Ascending aorta (tissue), 2 donors: ENCODE data around the gene ADAM21. TPM values are rescaled to one million over a fixed set of nuclear protein-coding genes. Genes with fewer than 3 reads are reported as not detected.
"Not testable (repeated sequence)": the region's sequence is repeated elsewhere in the genome, so short reads cannot be mapped to it uniquely, and the experiment has no call there.

Experiments used
- DNase-seq, 2 donors: peaks; one replicate each; pipeline ENCODE4 v3.0.0-alpha.2; 2019; ENCODE audit warnings: low spot score in 2 of 2
- H3K27ac ChIP-seq, 2 donors: fragments of 200-600 bp; sonication (generic); one replicate each; pipeline ENCODE4 v1.5.1; 2016 to 2017; ENCODE audit warnings: mild to moderate bottlenecking in 1 of 2
- H3K27me3 ChIP-seq: fragments of 200-600 bp; sonication (generic); one replicate; pipeline ENCODE4 v1.5.1; 2017
- H3K36me3 ChIP-seq, 2 donors: fragments of 200-600 bp; sonication (generic); one replicate each; pipeline ENCODE4 v1.5.1; 2016
- H3K4me1 ChIP-seq, 2 donors: fragments of 200-600 bp; sonication (generic); one replicate each; pipeline ENCODE4 v1.5.1; 2016 to 2017; ENCODE audit warnings: mild to moderate bottlenecking in 1 of 2
- H3K4me3 ChIP-seq, 2 donors: fragments of 200-600 bp; sonication (generic); one replicate each; pipeline ENCODE4 v1.5.1; 2016 to 2017; ENCODE audit warnings: mild to moderate bottlenecking in 1 of 2
- H3K9me3 ChIP-seq, 2 donors: fragments of 200-600 bp; sonication (generic); one replicate each; pipeline ENCODE4 v1.5.1; 2016
- intact Hi-C: fragments of 100-400 bp; cut with DNase I; formaldehyde crosslinking; loops from one replicate; pipeline ENCODE4 v1.15.1; 2023
- total RNA-seq: library from RNA; depleted of rRNA; stranded (reverse); fragments of >200 nt; gene quantifications from one replicate; pipeline ENCODE4 v1.1.0, GENCODE V29; 2016
- TF ChIP-seq, protein P1 (sequence below), 3 experiments: fragments of 200-600 bp in 2 of 3; fragments of 450-650 bp in 1 of 3; sonication (generic) in 2 of 3; IDR thresholded peaks; one replicate each; pipeline ENCODE4 v1.5.1; 2016 to 2019; ENCODE audit warnings: antibody characterized with exemption in 3 of 3, mild to moderate bottlenecking in 1 of 3, moderate library complexity in 1 of 3

ADAM21 gene
- total RNA-seq, 1 donor from 2014 or later, result 0.11 TPM

DNA sequence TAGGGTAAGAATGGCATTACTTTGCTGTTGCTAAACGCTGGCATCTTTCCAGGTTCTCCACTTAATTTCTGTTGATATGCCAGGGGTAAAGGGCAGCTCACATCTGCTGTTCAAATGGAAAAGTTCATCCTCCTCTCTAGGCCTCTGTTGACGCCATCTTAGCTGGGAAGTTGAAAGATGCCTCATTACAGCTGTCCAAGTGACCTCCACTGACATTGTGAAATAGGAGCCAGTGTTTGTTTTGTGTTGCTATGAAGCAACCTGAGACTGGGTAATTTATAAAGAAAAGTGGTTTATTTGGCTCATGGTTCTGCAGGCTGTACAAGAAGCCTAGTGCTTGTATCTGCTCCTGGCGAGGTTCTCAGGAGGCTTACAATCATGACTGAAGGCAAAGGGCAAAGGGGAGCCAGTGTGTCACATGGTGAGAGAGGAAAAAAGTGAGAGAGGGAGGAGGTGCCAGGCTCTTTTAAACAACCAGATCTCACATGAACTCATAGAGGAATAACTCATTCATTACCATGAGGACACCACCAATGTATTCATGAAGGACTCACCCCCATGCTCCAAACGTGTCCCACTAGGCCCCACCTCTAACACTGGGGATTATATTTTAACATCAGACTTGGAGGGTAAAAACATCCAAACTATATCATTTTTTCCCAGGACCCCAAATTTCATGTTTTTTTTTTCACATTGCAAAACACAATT lies 3.2 kb upstream of the ADAM21 start:
- Histone ChIP-seq H3K36me3 (peaks cover 0 to 7% of the 10 kb centered on the region in 2 donors), H3K4me1 (no peaks in the 10 kb centered on the region), H3K9me3 (peaks cover 0 to 10% of the 10 kb centered on the region in 2 donors), H3K27ac (no peak overlapping the region), H3K27me3 (no peaks in the 10 kb centered on the region), H3K4me3 (no peak overlapping the region)
- TF ChIP-seq, protein P1, sequence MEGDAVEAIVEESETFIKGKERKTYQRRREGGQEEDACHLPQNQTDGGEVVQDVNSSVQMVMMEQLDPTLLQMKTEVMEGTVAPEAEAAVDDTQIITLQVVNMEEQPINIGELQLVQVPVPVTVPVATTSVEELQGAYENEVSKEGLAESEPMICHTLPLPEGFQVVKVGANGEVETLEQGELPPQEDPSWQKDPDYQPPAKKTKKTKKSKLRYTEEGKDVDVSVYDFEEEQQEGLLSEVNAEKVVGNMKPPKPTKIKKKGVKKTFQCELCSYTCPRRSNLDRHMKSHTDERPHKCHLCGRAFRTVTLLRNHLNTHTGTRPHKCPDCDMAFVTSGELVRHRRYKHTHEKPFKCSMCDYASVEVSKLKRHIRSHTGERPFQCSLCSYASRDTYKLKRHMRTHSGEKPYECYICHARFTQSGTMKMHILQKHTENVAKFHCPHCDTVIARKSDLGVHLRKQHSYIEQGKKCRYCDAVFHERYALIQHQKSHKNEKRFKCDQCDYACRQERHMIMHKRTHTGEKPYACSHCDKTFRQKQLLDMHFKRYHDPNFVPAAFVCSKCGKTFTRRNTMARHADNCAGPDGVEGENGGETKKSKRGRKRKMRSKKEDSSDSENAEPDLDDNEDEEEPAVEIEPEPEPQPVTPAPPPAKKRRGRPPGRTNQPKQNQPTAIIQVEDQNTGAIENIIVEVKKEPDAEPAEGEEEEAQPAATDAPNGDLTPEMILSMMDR (IDR thresholded peaks at IDR 0.05), result no peak
- no peak for DNase-seq
- intact Hi-C loops, result no loop called here

DNA sequence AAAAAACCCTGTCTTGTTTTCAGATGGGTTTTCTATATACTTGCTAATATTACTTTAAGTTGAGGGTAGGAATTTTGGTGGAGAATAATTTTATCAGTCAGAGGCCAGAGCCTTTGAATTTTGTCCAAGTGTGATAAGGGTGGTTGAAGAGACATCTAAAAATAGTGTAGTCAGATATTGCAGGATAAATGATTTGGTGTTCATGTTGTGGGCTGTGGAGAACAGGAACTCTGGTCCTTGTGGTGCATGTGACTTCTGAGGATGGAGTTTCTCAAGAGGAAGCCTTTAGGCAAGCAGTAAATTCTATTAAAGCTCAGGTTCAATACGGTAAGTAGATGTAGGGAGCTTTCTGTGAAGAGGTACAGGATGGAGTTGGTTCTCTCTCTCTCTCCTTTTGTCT lies 2.8 kb downstream of the ADAM21 start:
- TF ChIP-seq, protein P1 (IDR thresholded peaks at IDR 0.05), result no peak
- Histone ChIP-seq H3K27me3 (no peaks in the 10 kb centered on the region), H3K36me3 (peaks cover 0 to 4% of the 10 kb centered on the region in 2 donors), H3K4me3 (no peak overlapping the region), H3K4me1 (no peaks in the 10 kb centered on the region), H3K9me3 (no peaks in the 10 kb centered on the region), H3K27ac (no peak overlapping the region)
- DNase-seq, result no peak
- intact Hi-C loops, result no loop called here

DNA sequence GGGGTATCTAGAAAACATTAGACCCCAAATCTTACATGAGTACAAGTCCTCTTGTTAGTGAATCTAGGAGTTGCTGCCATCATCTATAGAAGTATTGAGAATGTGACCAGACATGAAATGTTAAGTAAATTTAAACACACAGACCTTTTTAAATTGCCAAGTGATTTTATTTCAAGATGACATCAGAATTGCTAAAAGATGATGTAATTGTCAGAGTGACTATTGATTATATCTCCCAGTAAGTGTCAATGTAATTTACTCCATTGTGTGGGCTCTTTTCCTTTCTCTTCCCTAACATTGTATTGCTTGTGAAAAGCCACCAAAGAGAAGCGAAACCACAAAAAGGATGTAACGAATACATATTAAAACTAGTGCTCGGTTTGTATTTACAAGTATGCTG lies 16.8 kb downstream of the ADAM21 start:
- intact Hi-C loops, result no loop called here

DNA sequence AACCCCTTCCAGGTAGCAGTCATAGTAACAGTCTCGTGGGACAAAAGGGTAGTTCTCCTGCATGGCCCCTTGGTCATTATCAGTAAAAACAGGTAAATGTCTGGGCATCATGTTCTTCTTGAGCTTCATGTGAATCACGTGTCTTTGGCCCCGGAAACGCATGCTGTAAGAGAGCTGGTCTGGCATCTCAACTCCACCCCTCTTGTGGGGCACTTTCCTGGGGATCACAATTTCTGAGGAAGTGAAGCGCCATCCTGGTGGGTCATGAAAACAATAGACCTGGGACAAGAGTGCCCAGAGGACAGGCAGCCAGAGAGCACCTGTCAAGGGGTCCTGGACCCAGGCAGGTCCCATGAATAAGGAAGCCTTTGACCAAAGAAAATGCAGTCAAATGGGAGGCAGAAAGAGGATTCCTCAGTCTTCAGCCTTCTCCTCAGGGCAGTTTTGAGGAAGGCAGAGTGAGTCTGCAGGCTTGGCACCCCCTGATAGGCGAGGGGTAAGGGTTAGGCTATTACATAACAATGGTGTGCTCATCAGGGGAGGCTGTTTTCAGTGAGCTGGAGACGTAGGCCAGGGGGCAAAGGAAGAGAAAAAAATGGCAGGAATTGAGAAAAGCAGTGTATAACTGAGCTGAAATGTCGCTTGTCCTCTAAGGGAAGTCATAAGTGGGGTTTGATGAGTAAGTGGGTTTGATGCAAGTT lies 19.0 kb downstream of the ADAM21 start:
- H3K4me3 ChIP-seq, H3K9me3 ChIP-seq, H3K36me3 ChIP-seq, intact Hi-C loops, H3K27me3 ChIP-seq, DNase-seq, H3K4me1 ChIP-seq, H3K27ac ChIP-seq: not testable (repeated sequence)

More for the DNA sequence above, 16.8 kb downstream of the ADAM21 start:
- Histone ChIP-seq H3K4me1 (no peaks in the 10 kb centered on the region), H3K9me3 (no peaks in the 10 kb centered on the region), H3K27me3 (no peaks in the 10 kb centered on the region), H3K4me3 (no peak overlapping the region), H3K36me3 (peaks cover 1 to 7% of the 10 kb centered on the region in 2 donors), H3K27ac (no peak overlapping the region)
- TF ChIP-seq, protein P1 (IDR thresholded peaks at IDR 0.05), result no peak
- no peak for DNase-seq

DNA sequence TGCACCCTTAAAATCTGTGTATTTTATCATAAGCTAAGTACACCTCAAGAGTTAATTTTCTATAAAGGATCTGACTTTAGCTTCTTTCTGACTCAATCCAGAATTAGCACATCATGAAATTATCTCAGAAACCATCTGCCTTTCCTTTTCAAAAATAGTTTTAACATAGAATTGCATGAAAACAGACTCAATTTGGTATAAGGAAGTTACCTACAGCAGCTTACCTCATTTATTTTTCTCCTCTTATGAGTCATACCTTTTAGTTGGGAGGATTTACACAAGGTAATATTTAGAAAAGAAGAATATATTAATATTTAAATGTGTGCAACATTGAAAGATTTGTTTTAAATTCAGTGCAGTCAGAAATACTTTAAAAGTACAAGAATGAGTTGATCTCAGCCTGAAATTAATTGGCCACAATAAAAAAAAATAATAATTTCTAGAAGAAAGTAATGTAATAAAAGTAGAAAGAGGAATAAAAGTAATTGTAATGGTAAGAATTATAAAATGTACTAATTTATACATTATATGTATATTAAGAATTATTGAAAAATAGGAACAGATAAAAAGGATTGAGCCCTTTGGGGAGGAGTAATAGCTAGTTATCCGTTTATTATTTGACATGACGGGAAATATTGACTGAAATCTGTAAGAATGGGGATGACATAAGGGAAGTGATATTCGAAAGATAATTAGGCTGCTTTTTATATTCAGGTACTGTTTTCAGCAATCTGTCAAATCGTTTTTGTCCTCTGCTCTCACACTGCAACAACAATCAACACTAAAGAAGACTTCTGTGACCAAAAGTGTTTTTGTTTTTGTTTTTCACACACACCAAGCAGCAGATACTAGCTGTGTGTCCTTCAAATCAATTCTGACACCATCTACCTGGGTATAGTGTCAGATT lies 20.5 kb downstream of the ADAM21 start:
- Histone ChIP-seq H3K4me3 (no peak overlapping the region), H3K36me3 (peaks cover 3 to 7% of the 10 kb centered on the region in 2 donors), H3K27me3 (no peaks in the 10 kb centered on the region), H3K4me1 (no peaks in the 10 kb centered on the region), H3K27ac (no peak overlapping the region), H3K9me3 (no peaks in the 10 kb centered on the region)
- no peak for DNase-seq
- intact Hi-C loops, result no loop called here
- TF ChIP-seq, protein P1 (IDR thresholded peaks at IDR 0.05), result no peak
